HEK293 (cell line): ENCODE data around the gene GABRR1.

ENCODE experiments used
- CTCF ChIA-PET: fragments of 350-600 bp; formaldehyde crosslinking; extraction: SDS; loops from one replicate; lab custom pipeline; 2021; ENCODE audit warnings: antibody characterized with exemption; lab: Yijun Ruan, JAX
- POLR2A ChIA-PET: fragments of 300-600 bp; formaldehyde crosslinking; extraction: SDS; loops from one replicate; lab custom pipeline; 2020; ENCODE audit warnings: antibody characterized with exemption, inconsistent platforms; lab: Yijun Ruan, JAX
- H3K27ac ChIP-seq: fragments of 200-500 bp; sonication (Bioruptor generic); 2 replicates; pipeline ENCODE4 v1.5.1; 2014; ENCODE audit warnings: low read depth, low read length, control low read depth, inconsistent platforms; ENCODE audit errors: extremely low read depth
- H3K36me3 ChIP-seq, 2 experiments: fragments of 200-500 bp in 1 of 2; sonication (Bioruptor generic) in 1 of 2; 1 replicate in 1 of 2; 2 replicates in 1 of 2; pipeline ENCODE4 v1.5.1; 2014 to 2017; ENCODE audit warnings: inconsistent platforms in 2 of 2, low read length in 2 of 2; ENCODE audit not compliant: control insufficient read depth in 2 of 2, insufficient read depth in 1 of 2
- H3K4me1 ChIP-seq: fragments of 200-500 bp; sonication (Bioruptor generic); 2 replicates; pipeline ENCODE4 v1.5.1; 2014; ENCODE audit warnings: mild to moderate bottlenecking, low read length, inconsistent platforms; ENCODE audit not compliant: control insufficient read depth, insufficient read depth
- H3K4me3 ChIP-seq: 2 replicates; pipeline ENCODE4 v1.5.1; 2011; ENCODE audit warnings: low read depth, mild to moderate bottlenecking, control low read depth, low read length, moderate library complexity
- H3K9me3 ChIP-seq: fragments of 200-500 bp; sonication (Bioruptor generic); 2 replicates; pipeline ENCODE4 v1.5.1; 2014; ENCODE audit warnings: low read depth, low read length, inconsistent platforms; ENCODE audit not compliant: control insufficient read depth, insufficient read depth
- ATF2 ChIP-seq: fragments of 450-650 bp; formaldehyde crosslinking; IDR thresholded peaks from 2 replicates; pipeline ENCODE4 v1.5.1; 2016; ENCODE audit warnings: missing biosample characterization, missing genetic modification characterization, low read depth
- BCL11A ChIP-seq: fragments of 450-650 bp; formaldehyde crosslinking; IDR thresholded peaks from 2 replicates; pipeline ENCODE4 v1.5.1; 2016; ENCODE audit warnings: low read depth, missing biosample characterization, missing genetic modification characterization
- GLIS2 ChIP-seq: fragments of 450-650 bp; formaldehyde crosslinking; IDR thresholded peaks from 2 replicates; pipeline ENCODE4 v1.5.1; 2016; ENCODE audit warnings: missing biosample characterization, missing genetic modification characterization
- MZF1 ChIP-seq: fragments of 450-650 bp; formaldehyde crosslinking; IDR thresholded peaks from 2 replicates; pipeline ENCODE4 v1.5.1; 2017; ENCODE audit warnings: missing biosample characterization, missing genetic modification characterization, borderline replicate concordance
- PATZ1 ChIP-seq: fragments of 450-650 bp; formaldehyde crosslinking; IDR thresholded peaks from 2 replicates; pipeline ENCODE4 v1.5.1; 2016; ENCODE audit warnings: missing biosample characterization, missing genetic modification characterization
- PRDM10 ChIP-seq: fragments of 450-650 bp; formaldehyde crosslinking; IDR thresholded peaks from 2 replicates; pipeline ENCODE4 v1.5.1; 2016; ENCODE audit warnings: missing biosample characterization, missing genetic modification characterization
- SALL2 ChIP-seq: fragments of 450-650 bp; formaldehyde crosslinking; IDR thresholded peaks from 2 replicates; pipeline ENCODE4 v1.5.0; 2017; ENCODE audit warnings: missing biosample characterization, mild to moderate bottlenecking, missing genetic modification characterization, borderline replicate concordance
- SETDB1 ChIP-seq: IDR thresholded peaks from one replicate; pipeline ENCODE4 v1.6.1; 2017; ENCODE audit warnings: mild to moderate bottlenecking, low read length, moderate library complexity, mixed read lengths; ENCODE audit not compliant: insufficient read length
- ZBTB11 ChIP-seq: fragments of 450-650 bp; formaldehyde crosslinking; conservative IDR thresholded peaks from 2 replicates; pipeline ENCODE4 v1.5.1; 2016; ENCODE audit warnings: low read depth, missing biosample characterization, missing genetic modification characterization
- ZBTB21 ChIP-seq: fragments of 450-650 bp; formaldehyde crosslinking; IDR thresholded peaks from 2 replicates; pipeline ENCODE4 v1.5.1; 2017; ENCODE audit warnings: missing biosample characterization, missing genetic modification characterization
- ZNF114 ChIP-seq: fragments of 450-650 bp; formaldehyde crosslinking; IDR thresholded peaks from 2 replicates; pipeline ENCODE4 v1.5.0; 2017; ENCODE audit warnings: missing biosample characterization, missing genetic modification characterization
- ZNF148 ChIP-seq: fragments of 450-650 bp; formaldehyde crosslinking; IDR thresholded peaks from 2 replicates; pipeline ENCODE4 v1.5.0; 2017; ENCODE audit warnings: missing biosample characterization, missing genetic modification characterization, borderline replicate concordance
- ZNF23 ChIP-seq: fragments of 450-650 bp; formaldehyde crosslinking; IDR thresholded peaks from 2 replicates; pipeline ENCODE4 v1.5.1; 2016; ENCODE audit warnings: missing biosample characterization, missing genetic modification characterization, borderline replicate concordance
- ZNF324 ChIP-seq: fragments of 450-650 bp; formaldehyde crosslinking; IDR thresholded peaks from 2 replicates; pipeline ENCODE4 v1.5.1; 2016; ENCODE audit warnings: missing biosample characterization, missing genetic modification characterization
- ZNF423 ChIP-seq: fragments of 450-650 bp; formaldehyde crosslinking; IDR thresholded peaks from 2 replicates; pipeline ENCODE4 v1.5.1; 2016; ENCODE audit warnings: missing biosample characterization, missing genetic modification characterization
- ZNF558 ChIP-seq: fragments of 450-650 bp; formaldehyde crosslinking; IDR thresholded peaks from 2 replicates; pipeline ENCODE4 v1.5.1; 2016; ENCODE audit warnings: missing biosample characterization, missing genetic modification characterization
- ZNF561 ChIP-seq: fragments of 450-650 bp; IDR thresholded peaks from 2 replicates; pipeline ENCODE4 v1.5.1; 2018; ENCODE audit warnings: missing biosample characterization, missing genetic modification characterization, borderline replicate concordance
- ZNF654 ChIP-seq: fragments of 450-650 bp; formaldehyde crosslinking; IDR thresholded peaks from 2 replicates; pipeline ENCODE4 v1.5.1; 2016; ENCODE audit warnings: low read depth, missing biosample characterization, missing genetic modification characterization
- TF ChIP-seq, protein P1 (sequence below): fragments of 450-650 bp; formaldehyde crosslinking; IDR thresholded peaks from 2 replicates; pipeline ENCODE4 v1.5.1; 2016; ENCODE audit warnings: missing biosample characterization, missing genetic modification characterization

Gene GABRR1

GRCh38 chr6:89214197-89214596 lies 3.0 kb downstream of the GABRR1 start:
- Histone ChIP-seq H3K9me3 (no peaks in the 10 kb centered on the region), H3K36me3 (no peaks in the 10 kb centered on the region), H3K4me1 (peaks cover 6% of the 10 kb centered on the region), H3K4me3 (no peak overlapping the region), H3K27ac (no peak overlapping the region)
- CTCF ChIA-PET: interaction anchor here (0.7 kb wide), 1 partner anchor 293 kb away, joined by 3 read pairs; no protein-coding TSS in a partner anchor
- TF ChIP-seq ZBTB11: no peak
- no peak for TF ChIP-seq BCL11A (tag by site-specific recombination)
- TF ChIP-seq, protein P1, sequence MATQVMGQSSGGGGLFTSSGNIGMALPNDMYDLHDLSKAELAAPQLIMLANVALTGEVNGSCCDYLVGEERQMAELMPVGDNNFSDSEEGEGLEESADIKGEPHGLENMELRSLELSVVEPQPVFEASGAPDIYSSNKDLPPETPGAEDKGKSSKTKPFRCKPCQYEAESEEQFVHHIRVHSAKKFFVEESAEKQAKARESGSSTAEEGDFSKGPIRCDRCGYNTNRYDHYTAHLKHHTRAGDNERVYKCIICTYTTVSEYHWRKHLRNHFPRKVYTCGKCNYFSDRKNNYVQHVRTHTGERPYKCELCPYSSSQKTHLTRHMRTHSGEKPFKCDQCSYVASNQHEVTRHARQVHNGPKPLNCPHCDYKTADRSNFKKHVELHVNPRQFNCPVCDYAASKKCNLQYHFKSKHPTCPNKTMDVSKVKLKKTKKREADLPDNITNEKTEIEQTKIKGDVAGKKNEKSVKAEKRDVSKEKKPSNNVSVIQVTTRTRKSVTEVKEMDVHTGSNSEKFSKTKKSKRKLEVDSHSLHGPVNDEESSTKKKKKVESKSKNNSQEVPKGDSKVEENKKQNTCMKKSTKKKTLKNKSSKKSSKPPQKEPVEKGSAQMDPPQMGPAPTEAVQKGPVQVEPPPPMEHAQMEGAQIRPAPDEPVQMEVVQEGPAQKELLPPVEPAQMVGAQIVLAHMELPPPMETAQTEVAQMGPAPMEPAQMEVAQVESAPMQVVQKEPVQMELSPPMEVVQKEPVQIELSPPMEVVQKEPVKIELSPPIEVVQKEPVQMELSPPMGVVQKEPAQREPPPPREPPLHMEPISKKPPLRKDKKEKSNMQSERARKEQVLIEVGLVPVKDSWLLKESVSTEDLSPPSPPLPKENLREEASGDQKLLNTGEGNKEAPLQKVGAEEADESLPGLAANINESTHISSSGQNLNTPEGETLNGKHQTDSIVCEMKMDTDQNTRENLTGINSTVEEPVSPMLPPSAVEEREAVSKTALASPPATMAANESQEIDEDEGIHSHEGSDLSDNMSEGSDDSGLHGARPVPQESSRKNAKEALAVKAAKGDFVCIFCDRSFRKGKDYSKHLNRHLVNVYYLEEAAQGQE: no peak
- no peak for TF ChIP-seq ZNF114 (tag by site-specific recombination)
- TF ChIP-seq MZF1 (tag by site-specific recombination): no peak
- no peak for TF ChIP-seq ATF2 (tag by site-specific recombination)
- no peak for TF ChIP-seq ZNF324 (tag by site-specific recombination)
- no peak for TF ChIP-seq ZNF148
- TF ChIP-seq GLIS2: no peak
- no peak for TF ChIP-seq SALL2
- no peak for TF ChIP-seq ZNF654 (tag by site-specific recombination)
- no peak for TF ChIP-seq SETDB1
- TF ChIP-seq ZBTB21 (tag by site-specific recombination): no peak
- TF ChIP-seq PRDM10 (tag by site-specific recombination): no peak
- no peak for TF ChIP-seq PATZ1
- no peak for TF ChIP-seq ZNF561 (tag by site-specific recombination)
- TF ChIP-seq ZNF23 (tag by site-specific recombination): no peak
- TF ChIP-seq ZNF558 (tag by site-specific recombination): no peak
- TF ChIP-seq ZNF423 (tag by site-specific recombination): no peak
- POLR2A ChIA-PET: no interaction called here
